Activated T-cell treated with anti-CD3 and anti-CD28 coated beads for 24 hours (primary cell): ENCODE results near the gene MRM3.
"Not testable (repeated sequence)": the region's sequence is repeated elsewhere in the genome, so short reads cannot be mapped to it uniquely, and the experiment has no call there.

Experiments
- DNase-seq: peaks from one replicate; pipeline ENCODE4 v3.0.0-alpha.2; 2020; ENCODE audit warnings: low read depth

Gene MRM3

DNA sequence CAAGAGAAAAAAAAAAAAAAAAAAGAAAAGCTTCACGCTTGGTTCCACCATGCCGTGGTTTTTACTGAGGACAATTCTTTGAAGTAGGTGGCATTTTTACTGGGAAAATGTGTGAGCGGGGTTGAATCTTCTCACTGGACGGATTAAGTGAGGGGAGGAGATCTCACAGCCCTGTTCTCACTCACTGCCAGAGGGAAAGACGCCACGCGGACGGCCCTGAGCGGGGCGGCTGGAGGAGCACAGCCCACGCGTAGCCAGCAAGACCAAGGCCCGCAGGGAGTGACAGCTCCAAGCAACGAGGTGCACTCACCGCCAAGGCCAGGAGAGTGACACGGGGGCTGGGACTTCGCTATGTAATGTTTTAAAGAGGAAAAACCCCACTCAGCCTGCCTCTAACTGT is 43.1 kb downstream of the MRM3 start:
- DNase-seq = no peak

DNA sequence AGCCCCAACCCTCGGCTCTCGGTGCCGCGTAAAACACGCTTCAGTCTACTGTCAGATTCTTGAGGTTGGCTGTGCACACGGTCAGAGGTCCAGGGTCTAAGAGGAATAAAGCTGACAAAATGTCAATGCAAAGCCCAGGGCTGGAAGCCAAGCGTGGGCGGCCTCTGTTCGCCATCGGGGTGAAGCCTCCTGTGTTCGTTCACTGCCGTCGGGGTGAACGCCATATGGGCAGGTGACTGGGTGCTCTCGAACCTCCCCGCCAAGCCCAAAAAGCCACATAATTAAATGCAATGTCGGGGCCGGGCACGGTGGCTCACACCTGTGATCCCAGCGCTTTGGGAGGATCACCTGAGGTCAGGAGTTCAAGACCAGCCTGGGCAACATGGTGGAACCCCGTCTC is 44.6 kb downstream of the MRM3 start:
- DNase-seq = no peak

DNA sequence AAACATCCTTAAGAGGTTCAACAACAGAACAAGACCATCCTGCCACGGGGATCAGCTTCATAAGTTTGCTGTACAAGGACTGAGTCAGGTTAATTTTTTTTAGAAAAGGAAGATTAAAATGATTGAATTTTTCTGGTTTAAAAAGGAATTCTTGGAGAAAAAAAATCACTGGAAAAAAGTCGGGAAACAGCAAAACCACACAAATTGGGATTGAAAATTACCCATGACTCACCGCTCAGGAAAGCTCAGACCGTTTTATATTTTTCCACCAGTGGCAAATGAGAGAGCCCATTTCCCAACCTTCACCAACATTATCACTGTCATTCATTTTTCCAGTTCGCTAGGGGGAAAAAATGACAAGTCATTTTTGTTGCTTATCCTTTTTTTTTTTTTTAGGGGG is 46.6 kb downstream of the MRM3 start:
- DNase-seq = no peak

DNA sequence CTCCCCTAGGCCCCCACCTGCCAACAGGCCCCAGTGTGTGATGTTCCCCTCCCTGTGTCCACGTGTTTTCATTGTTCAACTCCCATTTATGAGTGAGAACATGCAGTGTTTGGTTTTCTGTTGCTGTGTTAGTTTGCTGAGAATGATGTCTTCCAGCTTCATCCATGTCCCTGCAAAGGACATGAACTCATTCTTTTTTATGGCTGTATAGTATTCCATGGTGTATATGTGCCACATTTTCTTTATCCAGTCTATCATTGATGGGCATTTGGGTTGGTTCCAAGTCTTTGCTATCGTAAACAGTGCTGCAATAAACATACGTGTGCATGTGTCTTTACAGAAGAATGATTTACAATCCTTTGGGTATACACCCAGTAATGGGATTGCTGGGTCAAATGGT is 47.5 kb downstream of the MRM3 start:
- DNase-seq = not testable (repeated sequence)

- no peak for DNase-seq
These were observed 48.2 kb downstream of the MRM3 start for GRCh38 chr17:830381-830780.

DNA sequence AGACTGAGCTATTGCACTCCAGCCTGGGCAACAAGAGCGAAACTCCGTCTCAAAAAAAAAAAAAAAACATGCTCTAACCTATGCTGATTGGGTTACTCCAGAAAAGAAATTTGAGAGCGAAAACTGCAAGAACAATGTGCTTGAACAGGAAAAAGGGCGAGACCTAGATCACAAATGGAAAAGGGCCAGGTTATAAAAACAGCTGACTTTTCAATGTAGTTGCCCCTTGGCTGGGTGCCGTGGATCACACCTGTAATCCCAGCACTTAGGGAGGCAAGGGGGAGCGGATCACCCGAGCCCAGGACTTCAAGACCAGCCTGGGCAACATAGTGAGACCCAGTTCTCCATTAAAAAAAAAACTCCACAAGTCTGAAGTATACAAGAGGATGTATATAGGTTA is 48.8 kb downstream of the MRM3 start:
- DNase-seq = no peak

GRCh38 chr17:834136-834535 is 52.0 kb downstream of the MRM3 start:
- DNase-seq = no peak

DNA sequence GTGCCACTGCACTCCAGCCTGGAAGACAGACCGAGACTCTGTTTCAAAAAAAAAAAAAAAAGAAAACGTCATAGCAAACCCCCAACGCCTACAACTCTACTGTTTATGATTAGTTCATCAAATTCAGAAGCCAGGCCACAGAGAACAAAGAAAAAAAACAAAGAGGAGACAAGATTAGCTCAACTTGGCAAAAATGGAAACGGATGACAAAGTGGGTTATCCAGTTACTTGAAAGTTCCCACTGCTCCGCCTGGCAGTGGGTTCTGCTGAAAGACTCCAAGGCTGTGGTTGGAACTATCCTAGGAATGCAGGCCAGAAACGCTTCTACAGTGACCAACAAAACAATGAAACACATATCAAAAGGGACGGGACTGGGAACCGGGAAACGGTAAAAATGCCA is 53.1 kb downstream of the MRM3 start:
- DNase-seq = no peak

- DNase-seq = not testable (repeated sequence)
These were observed 53.6 kb downstream of the MRM3 start for GRCh38 chr17:835721-836120.

- no peak for DNase-seq
These were observed 54.0 kb downstream of the MRM3 start for GRCh38 chr17:836151-836550.

DNA sequence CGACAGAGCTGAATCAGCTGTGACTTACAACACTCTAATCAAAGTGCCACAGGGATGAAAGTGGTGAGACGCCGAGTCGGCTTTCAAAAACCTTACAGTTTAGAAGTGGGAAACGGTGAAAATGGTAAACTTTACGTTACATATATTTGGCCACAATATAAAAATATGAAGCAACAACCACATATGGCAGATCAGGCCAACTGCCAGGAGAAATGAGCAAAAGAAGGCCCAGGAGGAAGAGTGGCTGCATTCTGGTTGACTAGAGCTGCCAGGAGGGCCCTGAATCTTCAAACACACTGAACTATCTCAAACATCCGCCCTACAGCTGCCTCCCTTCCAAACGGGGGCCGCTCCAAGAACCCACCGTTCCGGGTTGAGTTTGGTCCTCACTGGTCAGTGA is 56.3 kb downstream of the MRM3 start:
- no peak for DNase-seq

DNA sequence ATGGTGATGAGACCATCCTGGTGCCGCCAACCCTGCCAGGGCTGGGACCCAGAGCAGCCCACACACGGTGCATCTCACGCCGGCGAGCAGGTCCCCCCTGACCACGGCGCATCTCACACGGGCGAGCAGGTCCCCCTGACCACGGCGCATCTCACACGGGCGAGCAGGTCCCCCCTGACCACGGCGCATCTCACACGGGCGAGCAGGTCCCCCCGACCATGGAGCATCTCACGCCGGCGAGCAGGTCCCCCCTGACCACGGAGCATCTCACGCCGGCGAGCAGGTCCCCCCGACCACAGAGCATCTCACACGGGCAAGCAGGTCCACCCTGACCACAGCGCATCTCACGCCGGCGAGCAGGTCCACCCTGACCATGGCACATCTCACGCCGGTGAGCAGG is 59.2 kb downstream of the MRM3 start:
- DNase-seq = no peak
